Upper lobe of right lung (tissue), 1 donor: ENCODE results near the gene ZNF581. TPM values are rescaled to one million over a fixed set of nuclear protein-coding genes. Genes with fewer than 3 reads are reported as not detected.

ENCODE experiments used
- ATAC-seq: fragments of 200-7000 bp; cut with Tn5 transposase; one replicate; pipeline ENCODE4 v1.9.1; 2020; ENCODE audit warnings: mild to moderate bottlenecking, moderate library complexity
- DNase-seq: peaks from one replicate; pipeline ENCODE4 v3.0.0-alpha.2; 2020
- H3K27ac ChIP-seq: fragments of 200-600 bp; one replicate; pipeline ENCODE4 v1.8.0; 2022
- H3K27me3 ChIP-seq: fragments of 200-600 bp; one replicate; pipeline ENCODE4 v1.8.0; 2022; ENCODE audit warnings: mild to moderate bottlenecking
- H3K36me3 ChIP-seq: fragments of 200-600 bp; one replicate; pipeline ENCODE4 v1.8.0; 2022
- H3K4me1 ChIP-seq: fragments of 200-600 bp; one replicate; pipeline ENCODE4 v1.8.0; 2022
- H3K4me3 ChIP-seq: fragments of 200-600 bp; one replicate; pipeline ENCODE4 v1.8.0; 2022; ENCODE audit warnings: mild to moderate bottlenecking
- H3K9me3 ChIP-seq: fragments of 200-600 bp; one replicate; pipeline ENCODE4 v1.8.0; 2022
- intact Hi-C: fragments of 100-400 bp; cut with DNase I; formaldehyde crosslinking; loops from one replicate; pipeline ENCODE4 v1.11.0; 2022
- total RNA-seq: library from RNA; stranded (reverse); fragmentation: NEBNext Ultra II Directional; extraction: Animal tissue kit (Norgen Biotek cat#: 25700); gene quantifications from one replicate; pipeline ENCODE4 v1.2.1, GENCODE V29; 2021
- TF ChIP-seq, protein P1 (sequence below): fragments of 200-600 bp; IDR thresholded peaks from one replicate; pipeline ENCODE4 v1.8.0; 2022; ENCODE audit warnings: antibody characterized with exemption
- donor health status: DM: no; HTN: yes; CAD: no; lungs with severe emphysema.

ZNF581 gene
- total RNA-seq, 1 donor from 2014 or later: 16.4 TPM

DNA sequence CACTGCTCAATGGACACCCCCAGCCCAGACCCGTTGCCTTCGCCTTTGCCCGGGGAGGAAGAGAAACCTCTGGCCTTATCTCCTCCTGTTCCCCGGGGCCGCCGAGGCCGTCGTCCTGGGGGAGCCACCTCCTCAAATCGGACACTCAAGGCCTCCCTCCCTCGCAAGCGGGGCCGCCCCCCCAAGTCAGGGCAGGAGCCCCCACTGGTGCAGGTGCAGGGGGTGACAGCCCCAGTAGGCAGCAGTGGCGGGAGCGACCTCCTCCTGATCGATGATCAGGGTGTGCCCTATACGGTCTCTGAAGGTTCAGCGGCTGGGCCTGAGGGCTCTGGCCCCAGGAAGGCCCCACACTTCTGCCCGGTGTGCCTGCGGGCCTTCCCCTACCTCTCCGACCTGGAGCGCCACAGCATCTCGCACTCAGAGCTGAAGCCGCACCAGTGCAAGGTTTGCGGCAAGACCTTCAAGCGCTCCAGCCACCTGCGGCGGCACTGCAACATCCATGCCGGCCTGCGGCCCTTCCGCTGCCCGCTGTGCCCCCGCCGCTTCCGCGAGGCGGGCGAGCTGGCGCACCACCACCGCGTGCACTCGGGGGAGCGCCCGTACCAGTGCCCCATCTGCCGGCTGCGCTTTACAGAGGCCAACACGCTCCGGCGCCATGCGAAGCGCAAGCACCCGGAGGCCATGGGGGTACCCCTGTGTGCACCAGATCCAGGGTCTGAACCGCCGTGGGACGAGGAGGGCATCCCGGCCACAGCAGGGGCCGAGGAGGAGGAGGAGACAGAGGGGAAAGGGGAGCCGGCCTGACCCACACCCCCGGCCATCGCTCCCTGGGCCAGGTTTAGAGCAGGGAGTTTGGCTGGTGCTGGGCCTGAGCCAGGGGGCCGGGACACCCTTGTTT, 41.1 kb upstream of the ZNF581 start:
- DNase-seq (peak; percentile 68), ATAC-seq (no peak)
- TF ChIP-seq, protein P1, sequence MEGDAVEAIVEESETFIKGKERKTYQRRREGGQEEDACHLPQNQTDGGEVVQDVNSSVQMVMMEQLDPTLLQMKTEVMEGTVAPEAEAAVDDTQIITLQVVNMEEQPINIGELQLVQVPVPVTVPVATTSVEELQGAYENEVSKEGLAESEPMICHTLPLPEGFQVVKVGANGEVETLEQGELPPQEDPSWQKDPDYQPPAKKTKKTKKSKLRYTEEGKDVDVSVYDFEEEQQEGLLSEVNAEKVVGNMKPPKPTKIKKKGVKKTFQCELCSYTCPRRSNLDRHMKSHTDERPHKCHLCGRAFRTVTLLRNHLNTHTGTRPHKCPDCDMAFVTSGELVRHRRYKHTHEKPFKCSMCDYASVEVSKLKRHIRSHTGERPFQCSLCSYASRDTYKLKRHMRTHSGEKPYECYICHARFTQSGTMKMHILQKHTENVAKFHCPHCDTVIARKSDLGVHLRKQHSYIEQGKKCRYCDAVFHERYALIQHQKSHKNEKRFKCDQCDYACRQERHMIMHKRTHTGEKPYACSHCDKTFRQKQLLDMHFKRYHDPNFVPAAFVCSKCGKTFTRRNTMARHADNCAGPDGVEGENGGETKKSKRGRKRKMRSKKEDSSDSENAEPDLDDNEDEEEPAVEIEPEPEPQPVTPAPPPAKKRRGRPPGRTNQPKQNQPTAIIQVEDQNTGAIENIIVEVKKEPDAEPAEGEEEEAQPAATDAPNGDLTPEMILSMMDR: no peak
- Histone ChIP-seq H3K9me3 (no peaks in the 10 kb centered on the region), H3K27me3 (no peaks in the 10 kb centered on the region), H3K27ac (no peak overlapping the region), H3K36me3 (peaks cover 1% of the 10 kb centered on the region), H3K4me1 (peaks cover 29% of the 10 kb centered on the region), H3K4me3 (no peak overlapping the region)
- intact Hi-C loops: no loop called here

DNA sequence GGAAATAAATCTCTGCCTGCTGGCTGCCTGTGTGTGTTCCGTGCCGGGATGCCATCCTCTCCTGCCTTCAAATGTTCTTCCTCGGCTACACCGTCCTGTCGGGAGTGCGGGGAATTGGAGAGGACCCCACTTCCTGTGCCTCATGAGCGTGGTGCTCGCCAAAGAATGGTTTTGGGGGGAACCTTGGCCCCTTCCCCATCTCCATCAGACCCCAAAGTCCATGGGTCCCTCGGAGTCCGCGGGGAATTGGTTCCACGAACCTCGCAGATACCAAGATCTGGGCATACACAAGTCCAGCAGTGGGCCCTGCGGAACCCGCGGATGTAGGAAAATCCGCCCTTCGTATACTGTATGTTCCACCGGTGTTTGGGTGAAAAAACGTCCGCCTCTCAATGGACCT, 40.3 kb upstream of the ZNF581 start:
- H3K9me3 ChIP-seq: no peaks in the 10 kb centered on the region
- peaks cover 34% of the 10 kb centered on the region for H3K4me1 ChIP-seq
- no peak overlapping the region for H3K4me3 ChIP-seq
- ATAC-seq (no peak), DNase-seq (no peak)
- TF ChIP-seq, protein P1: no peak
- intact Hi-C loops: no loop called here
- H3K27me3 ChIP-seq: no peaks in the 10 kb centered on the region
- H3K27ac ChIP-seq: no peak overlapping the region
- no peaks in the 10 kb centered on the region for H3K36me3 ChIP-seq

DNA sequence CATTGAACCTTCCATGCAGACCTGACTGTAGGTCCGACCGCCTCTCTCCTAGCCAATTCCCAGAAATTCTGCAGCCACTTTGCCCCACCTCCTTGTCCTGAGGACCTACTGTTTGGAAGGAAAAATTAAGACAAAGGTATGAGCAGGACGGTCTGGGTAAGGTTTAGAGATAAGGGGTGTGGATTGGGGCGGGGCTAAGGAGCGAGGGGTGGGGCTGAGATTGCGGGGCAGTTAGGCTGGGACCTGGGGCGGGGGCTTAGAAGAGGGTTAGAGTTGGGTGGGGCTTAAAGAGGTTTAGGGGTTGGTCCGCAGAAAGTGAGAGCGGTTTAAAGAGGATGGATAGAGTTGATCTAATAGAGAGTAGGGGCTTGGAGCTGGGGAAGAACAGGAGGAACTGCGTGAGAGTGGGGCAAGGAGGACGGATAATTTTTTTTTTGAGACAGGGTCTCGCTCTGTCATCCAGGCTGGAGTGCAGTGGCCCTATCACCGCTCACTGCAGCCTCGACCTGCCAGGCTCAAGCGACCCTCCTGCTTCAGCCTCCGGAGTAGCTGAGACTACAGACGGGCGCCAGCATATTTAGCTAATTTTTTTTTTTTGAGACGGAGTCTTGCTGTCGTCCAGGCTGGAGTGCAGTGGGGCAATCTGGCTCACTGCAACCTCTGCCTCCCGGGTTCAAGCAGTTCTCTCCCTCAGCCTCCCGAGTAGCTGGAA, 39.7 kb upstream of the ZNF581 start:
- peak overlapping the region; percentile 92 for H3K27ac ChIP-seq

DNA sequence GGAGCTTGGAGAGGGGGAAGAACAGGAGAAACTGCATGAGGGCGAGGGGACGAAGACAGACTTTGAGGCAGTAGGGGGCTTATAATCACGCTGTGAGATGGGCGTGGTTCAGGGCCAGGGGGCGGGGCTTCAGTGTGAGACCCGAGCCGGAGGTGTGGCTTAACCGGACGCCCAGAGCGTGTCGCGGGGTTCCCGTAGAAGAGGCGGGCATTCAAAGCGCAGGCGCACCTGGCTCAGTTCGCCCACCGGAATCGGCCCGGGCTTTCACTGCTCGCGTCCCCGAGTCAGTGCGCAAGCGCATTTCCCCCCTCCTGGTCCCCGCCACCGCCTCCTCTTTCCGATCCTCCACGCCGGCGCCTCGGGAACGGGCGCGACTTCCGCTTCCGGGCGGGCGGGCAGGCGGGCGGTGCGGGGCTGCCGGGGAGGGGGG, 38.2 kb upstream of the ZNF581 start:
- H3K4me3 ChIP-seq: peak overlapping the region; percentile 66
- peak; percentile 86 for ATAC-seq
- peak overlapping the region; percentile 92 for H3K27ac ChIP-seq
- no peaks in the 10 kb centered on the region for H3K9me3 ChIP-seq
- intact Hi-C loops: no loop called here
- H3K27me3 ChIP-seq: no peaks in the 10 kb centered on the region
- H3K4me1 ChIP-seq: peaks cover 34% of the 10 kb centered on the region
- TF ChIP-seq, protein P1: no peak
- DNase-seq: peak; percentile 99
- H3K36me3 ChIP-seq: peaks cover 13% of the 10 kb centered on the region

More for the DNA sequence above, 39.7 kb upstream of the ZNF581 start:
- intact Hi-C loops: no loop called here
- H3K27me3 ChIP-seq: no peaks in the 10 kb centered on the region
- no peak for DNase-seq
- TF ChIP-seq, protein P1: no peak
- H3K4me1 ChIP-seq: peaks cover 34% of the 10 kb centered on the region
- peak overlapping the region; percentile 66 for H3K4me3 ChIP-seq
- no peaks in the 10 kb centered on the region for H3K9me3 ChIP-seq
- no peak for ATAC-seq
- H3K36me3 ChIP-seq: no peaks in the 10 kb centered on the region

DNA sequence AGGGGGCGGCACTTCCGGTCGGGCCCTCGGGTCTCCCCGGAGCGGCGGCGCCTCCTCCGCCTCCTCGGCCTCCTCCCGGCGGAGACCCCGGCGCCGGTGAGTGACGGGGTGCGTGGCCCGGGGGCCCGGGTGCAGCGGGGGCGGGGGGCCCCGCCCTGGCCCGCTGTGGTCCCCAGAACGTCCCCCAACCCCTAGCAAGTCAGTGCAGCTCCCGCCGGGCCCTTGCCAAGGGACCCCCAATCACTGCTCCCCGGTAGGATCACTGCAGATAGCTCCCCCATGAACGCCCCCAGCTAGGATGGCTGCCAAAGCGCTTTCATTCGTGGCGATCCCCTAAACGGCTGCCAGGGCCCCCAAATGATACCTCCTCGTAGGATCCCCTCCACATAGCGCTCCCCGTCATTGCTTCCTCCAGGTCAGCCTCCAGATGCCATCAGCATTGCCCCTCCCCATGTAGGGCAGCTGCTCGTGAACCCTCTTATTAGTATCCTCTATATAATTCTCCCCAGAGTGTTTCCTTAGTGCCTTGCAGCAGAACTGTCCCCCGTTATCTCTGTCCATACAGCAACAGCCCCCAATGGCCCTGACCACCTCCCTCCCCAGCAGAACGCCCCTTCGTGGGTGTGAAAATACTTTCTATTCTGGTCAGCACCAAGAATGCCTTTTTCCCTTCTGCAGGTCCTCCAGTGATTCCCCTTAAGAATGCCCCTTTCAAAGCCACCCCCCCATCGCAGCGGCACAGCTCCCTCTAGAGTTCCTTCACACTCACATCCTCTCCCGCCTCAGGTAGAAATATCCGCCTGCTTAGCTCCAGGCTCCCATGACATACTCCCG, 37.6 kb upstream of the ZNF581 start, which contains the start of gene ZNF865:
Gene ZNF865, plus strand, starts transcription at position 11 of the 834 bp plus-strand sequence. CDS start 7,972 bp downstream, outside the sequence.
- intact Hi-C loops: no loop called here
- H3K36me3 ChIP-seq: peaks cover 14% of the 10 kb centered on the region
- peak within 1 kb of the TSS; percentile 92 for H3K27ac ChIP-seq
- peaks cover 31% of the 10 kb centered on the region for H3K4me1 ChIP-seq
- TF ChIP-seq, protein P1: peak; percentile 70
- DNase-seq: peak; percentile 86
- H3K27me3 ChIP-seq: no peaks in the 10 kb centered on the region
- no peaks in the 10 kb centered on the region for H3K9me3 ChIP-seq
- ATAC-seq: peak; percentile 65
- peak within 1 kb of the TSS; percentile 66 for H3K4me3 ChIP-seq
